GM19043 (cell line): ENCODE measurements around the gene CTSF.
"Not testable (repeated sequence)": the region's sequence is repeated elsewhere in the genome, so short reads cannot be mapped to it uniquely, and the experiment has no call there.

Experiments used
- ATAC-seq: cut with Tn5 transposase; IDR thresholded peaks from one replicate; pipeline ENCODE4 v1.9.1; 2021; ENCODE audit warnings: low read depth; ENCODE audit not compliant: unreplicated experiment

The CTSF gene

GRCh38 chr11:66559866-66560676, 8.3 kb downstream of the CTSF start:
- ATAC-seq, result no peak

DNA sequence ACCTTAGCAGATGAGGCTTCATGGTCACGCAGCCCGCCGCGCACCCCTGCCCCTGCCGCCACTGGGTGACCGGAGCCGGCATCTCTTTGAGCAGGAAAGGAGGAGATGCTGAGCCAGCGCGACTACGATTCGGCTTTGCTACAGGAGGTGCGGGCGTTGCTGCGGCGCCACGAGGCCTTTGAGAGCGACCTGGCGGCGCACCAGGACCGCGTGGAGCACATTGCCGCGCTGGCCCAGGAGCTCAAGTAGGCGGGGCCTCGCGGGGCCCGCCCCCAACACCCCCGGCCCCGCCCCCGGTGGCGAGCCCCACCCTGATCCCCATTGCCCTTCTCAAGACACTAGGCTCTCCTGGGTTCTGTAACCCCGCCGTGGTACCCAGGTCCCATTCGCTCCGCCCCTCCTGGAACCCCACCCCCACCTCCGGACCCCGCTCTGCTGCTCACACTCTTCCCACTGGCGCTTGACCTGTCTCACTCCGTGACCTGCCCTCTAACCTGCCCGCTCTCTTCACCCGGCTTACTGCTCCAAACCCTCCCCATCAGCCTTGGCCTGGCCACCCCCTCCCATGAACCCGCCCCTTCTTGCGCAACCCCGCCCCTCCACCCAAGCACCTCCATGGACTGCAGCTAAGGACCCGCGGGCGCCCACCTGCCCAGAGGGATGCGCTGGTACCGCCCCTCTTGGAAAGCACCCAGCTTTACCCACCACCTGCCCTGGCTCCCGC, 9.1 kb downstream of the CTSF start:
- no peak for ATAC-seq

GRCh38 chr11:66557733-66558326, 10.6 kb downstream of the CTSF start:
- ATAC-seq, result no peak

- ATAC-seq, result no peak
Measured at GRCh38 chr11:66556086-66556485, 12.3 kb downstream of the CTSF start.

- no peak for ATAC-seq
Measured at GRCh38 chr11:66555416-66555815, 13.0 kb downstream of the CTSF start.

DNA sequence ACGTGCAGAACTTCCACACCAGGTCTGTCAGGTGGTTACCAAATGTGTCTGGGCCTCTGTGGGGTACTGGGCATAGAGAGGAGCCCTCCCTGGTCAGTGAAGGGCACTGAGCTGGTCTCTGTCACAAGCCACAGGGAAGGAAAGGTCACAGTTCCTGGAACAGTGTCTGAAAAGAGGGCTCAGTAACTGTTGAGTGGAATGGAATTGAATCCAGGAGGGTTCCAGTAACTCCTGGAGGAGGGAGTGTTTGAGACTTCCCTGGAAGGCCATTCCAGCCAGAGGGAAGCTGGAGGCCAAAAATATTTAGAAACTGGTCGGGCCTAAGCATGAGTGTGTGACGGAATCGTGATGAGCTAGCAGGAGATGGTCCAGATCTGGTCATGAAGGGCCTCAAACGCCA, 13.8 kb downstream of the CTSF start:
- ATAC-seq, result no peak

GRCh38 chr11:66550887-66551286, 17.5 kb downstream of the CTSF start:
- no peak for ATAC-seq

DNA sequence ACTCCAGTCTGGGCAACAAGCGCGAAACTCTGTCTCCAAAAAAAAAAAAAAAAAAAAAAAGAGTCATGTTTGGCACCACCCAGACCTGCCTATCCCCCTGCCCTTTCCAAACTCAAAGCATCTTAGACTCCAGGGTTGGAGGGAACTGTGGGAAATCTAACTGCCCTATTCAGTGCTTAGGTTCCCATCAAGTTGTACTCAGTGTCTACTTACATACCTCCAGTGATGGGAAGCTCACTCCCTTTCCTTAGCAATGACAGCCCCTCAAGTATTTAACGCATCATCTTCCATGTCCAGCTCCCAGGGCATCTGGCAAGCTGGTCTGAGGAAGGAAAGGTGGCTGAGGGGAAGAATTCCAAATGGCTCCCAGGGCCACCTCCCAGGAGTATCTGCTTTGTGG, 18.7 kb downstream of the CTSF start:
- ATAC-seq, result no peak

DNA sequence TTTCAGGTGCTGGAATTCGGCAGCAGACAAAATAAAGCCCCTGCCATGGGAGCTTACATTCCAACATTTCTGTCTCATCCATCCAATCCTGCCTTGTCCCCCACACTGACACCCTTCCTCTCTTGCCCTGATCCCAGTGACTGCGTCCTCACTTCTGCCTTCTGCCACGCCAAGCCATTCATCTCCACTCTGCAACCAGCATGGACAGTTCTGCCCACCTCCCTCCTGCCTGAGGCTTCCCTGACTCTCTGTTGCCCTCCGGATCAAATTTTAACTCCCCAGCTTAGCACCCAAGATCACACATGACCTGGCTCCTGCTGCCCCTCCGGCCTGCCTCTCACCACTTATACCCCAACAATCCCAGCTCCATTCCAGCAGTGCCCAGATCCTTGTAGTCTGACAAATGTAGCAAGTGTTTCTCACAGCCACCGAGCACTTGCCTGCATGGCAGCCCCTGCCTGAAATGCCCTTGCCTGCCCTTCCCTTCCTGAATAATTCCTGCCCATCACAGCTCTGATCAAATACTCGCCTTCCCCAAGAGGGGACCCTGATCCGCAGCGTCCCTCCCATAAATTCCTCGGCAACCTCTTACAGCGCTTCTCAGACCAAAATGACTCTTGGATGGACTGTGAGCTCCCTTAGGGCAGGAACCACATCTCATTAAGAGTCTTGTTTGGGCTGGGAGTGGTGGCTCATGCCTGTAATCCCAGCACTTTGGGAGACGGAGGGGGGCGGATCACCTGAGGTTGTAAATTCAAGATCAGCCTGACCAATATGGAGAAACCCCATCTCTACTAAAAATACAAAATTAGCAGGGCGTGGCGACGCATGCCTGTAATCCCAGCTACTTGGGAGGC, 19.4 kb downstream of the CTSF start:
- ATAC-seq, result no peak

- ATAC-seq, result no peak
Measured at GRCh38 chr11:66548041-66548440, 20.4 kb downstream of the CTSF start.

GRCh38 chr11:66547662-66548009, 20.8 kb downstream of the CTSF start:
- no peak for ATAC-seq

DNA sequence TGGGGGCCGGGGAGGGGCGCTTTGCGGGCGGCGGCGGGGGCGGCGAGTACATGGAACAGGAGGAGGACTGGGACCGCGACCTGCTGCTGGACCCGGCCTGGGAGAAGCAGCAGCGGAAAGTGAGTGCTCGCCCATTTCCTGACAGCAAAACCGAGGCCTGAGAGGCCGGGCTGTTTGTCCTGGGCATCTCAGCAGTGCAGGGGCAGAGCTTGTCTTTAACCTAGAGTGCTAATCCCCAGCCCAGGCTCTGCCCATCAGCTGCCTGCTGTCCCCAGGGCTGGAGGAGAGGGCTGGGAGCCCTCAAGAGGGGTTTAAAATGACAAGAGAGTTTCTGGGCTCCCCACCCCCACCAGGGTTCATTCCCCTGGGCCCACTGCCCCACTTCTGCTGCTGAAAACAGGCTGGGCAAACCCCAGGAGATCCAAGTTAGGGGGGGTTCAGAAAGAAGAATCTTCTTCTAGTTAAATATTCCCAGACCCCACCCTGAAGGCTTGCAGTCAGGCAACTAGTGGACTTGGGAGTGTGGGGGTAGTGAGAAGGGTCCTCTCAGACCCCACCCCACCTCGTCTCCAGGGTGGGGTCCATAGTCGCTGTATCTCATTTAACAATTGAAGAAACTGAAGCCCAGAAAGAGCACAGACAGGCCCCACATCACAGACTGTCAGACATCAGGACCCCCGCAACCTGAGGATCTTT, 21.3 kb downstream of the CTSF start:
- ATAC-seq, result no peak

DNA sequence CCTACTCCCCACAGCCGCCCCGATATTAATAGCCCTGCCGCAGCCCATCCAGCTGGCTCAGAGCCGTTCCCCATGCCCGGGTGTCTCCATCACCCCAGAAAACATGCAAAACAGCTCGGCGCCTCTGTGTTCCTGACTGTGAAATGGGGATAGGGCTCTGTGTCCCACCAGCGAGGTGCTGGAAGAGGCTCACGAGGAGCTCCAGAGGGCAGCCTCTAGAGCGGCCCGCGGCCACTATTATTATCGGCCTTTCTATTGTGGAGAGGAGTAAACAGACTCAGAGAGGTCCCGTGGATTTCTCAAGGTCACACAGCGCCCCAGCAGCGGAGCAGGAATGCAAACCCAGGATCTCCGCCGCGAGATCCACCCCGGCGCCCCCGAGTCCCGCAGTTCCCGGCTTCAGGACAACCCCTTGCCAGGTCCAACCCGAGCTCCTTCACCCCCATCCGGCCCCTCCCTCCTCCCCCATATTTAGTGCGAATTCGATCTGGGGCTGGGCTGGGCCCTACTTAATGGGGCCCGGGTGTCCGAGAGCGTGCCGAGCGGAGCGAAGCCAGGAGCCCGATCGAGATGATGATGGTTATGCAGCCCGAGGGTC, 21.9 kb downstream of the CTSF start, which contains the start of gene ACTN3:
Gene ACTN3 (plus strand): TSS at position 536 of the 598 bp plus-strand sequence. CDS start 35 bp downstream, at position 571.
- no peak for ATAC-seq

- ATAC-seq, result peak; percentile 78
Measured at GRCh38 chr11:66545701-66546367, 22.6 kb downstream of the CTSF start, which contains the start of gene ZDHHC24. ZDHHC24 (minus strand) TSS chr11:66546048; CDS start chr11:66546003, 45 bp downstream.

- not testable (repeated sequence) for ATAC-seq
Measured at GRCh38 chr11:66544952-66545351, 23.5 kb downstream of the CTSF start.

DNA sequence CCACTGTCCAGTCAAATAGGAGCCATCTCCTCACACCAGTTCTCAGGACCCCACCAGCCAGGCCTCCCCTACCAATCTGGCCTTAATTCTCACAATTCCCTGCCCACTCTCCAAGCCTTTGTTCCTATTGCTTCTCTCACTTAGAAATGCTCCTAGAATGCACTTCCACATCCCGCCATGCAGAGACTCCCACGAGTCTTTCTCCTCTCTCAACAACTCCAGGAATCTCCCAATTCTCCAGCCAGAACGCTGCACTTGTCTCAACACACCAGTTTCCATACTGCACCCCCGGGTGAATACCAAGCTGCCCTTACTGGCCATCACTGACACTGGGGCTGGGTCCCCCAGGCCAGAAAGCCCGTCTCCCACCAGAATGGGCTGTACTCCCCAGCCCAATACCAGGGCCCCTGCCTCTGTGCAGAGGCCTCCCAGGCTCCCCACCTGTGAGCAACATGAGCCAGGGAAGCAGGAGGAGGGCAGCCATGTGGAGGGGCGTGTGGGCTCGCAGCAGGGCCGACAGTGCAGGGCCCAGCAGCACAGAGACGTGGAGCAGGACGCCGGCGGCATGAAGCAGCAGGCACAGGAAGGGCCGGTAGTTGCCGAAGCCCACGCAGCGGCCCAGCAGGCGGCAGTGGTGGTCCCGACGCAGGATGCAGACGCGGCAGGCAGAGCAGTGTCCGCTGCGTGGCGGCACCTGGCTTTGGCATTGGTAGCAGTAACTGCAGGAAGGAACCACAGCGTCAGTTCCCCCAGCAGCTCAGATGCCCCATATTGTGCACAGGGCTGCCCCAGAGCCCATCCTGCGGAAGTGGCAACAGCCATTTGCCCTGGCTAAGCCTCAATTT, 24.9 kb downstream of the CTSF start:
- ATAC-seq, result no peak

GRCh38 chr11:66542362-66542761, 26.0 kb downstream of the CTSF start:
- ATAC-seq, result no peak

DNA sequence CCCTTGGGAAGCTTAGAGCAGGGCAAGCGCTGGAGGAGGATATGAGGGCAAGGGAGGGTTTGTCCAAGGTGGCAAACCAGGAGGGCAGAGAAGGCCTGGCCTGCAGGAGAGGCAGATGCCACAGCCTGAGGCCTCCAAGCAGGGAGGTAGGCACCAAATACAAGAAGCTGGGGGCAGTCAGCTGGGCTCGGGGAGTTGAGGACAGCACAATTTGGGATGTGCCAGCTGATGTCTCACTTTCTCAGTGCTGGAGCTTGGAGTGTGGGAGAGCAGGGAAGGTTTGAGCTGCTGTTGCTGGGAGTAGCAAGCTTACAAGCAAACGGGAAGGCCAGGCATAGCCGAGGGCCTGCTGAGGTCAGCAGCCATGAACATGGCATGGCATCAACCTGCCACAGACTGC, 26.5 kb downstream of the CTSF start:
- no peak for ATAC-seq
